ENCODE measurements around the gene TMTC1. TPM values are rescaled to one million over a fixed set of nuclear protein-coding genes. Genes with fewer than 3 reads are reported as not detected.
A peak's percentile ranks its signal among the peaks of the same experiment; 100 is the strongest.

TMTC1 gene
- total RNA-seq, 1 donor from 2014 or later: 24.8 TPM

DNA sequence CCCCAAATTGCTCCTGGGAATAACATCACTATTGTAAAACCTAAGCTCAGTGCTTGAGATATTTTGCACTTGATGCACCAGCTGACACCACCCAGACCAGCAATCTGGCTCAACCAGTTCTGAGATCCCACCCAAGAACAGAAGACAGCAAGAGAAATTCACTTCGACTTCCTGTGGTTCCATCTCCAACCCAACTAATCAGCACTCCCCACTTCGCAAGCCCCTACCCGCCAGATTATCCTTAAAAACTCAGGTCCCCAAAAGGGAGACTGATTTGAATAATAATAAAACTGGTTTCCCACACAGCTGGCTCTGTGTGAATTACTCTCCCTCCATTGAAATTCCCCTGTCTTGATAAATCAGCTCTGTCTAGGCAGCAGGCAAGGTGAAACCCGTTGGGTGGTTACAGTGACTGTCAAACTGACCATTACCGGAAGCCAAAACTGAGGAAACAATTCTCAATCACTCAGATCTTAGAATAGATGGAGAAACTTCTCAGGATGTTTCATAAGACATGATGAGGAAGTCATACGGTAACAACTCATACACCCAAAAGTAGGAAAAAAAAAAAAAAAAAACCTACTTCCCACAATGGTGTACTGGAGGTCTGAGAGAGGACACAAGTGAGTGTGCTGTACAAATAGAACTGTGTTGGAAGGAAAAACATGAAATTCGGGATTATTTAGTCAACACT lies 92.4 kb downstream of the TMTC1 start:
- Histone ChIP-seq H3K27me3 (ENCODE audit: low read depth) (no peaks in the 10 kb centered on the region), H3K9me3 (no peaks in the 10 kb centered on the region), H3K27ac (no peak overlapping the region), H3K36me3 (no peaks in the 10 kb centered on the region), H3K4me1 (no peaks in the 10 kb centered on the region), H3K4me3 (no peak overlapping the region)
- no peak for DNase-seq
- intact Hi-C loops (cut with DNase I): no loop called here
- ATAC-seq: peak in 1 of 2 donors; percentile 53
- TF ChIP-seq, protein P1, sequence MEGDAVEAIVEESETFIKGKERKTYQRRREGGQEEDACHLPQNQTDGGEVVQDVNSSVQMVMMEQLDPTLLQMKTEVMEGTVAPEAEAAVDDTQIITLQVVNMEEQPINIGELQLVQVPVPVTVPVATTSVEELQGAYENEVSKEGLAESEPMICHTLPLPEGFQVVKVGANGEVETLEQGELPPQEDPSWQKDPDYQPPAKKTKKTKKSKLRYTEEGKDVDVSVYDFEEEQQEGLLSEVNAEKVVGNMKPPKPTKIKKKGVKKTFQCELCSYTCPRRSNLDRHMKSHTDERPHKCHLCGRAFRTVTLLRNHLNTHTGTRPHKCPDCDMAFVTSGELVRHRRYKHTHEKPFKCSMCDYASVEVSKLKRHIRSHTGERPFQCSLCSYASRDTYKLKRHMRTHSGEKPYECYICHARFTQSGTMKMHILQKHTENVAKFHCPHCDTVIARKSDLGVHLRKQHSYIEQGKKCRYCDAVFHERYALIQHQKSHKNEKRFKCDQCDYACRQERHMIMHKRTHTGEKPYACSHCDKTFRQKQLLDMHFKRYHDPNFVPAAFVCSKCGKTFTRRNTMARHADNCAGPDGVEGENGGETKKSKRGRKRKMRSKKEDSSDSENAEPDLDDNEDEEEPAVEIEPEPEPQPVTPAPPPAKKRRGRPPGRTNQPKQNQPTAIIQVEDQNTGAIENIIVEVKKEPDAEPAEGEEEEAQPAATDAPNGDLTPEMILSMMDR (IDR thresholded peaks at IDR 0.05): no peak

- Histone ChIP-seq H3K27ac (no peak overlapping the region), H3K4me1 (no peaks in the 10 kb centered on the region), H3K9me3 (no peaks in the 10 kb centered on the region), H3K36me3 (no peaks in the 10 kb centered on the region), H3K4me3 (no peak overlapping the region), H3K27me3 (ENCODE audit: low read depth) (no peaks in the 10 kb centered on the region)
- intact Hi-C loops (cut with DNase I): no loop called here
- ATAC-seq (no peak), DNase-seq (no peak)
- TF ChIP-seq, protein P1 (IDR thresholded peaks at IDR 0.05): no peak
Observed at GRCh38 chr12:29690728-29691127, 93.0 kb downstream of the TMTC1 start.

DNA sequence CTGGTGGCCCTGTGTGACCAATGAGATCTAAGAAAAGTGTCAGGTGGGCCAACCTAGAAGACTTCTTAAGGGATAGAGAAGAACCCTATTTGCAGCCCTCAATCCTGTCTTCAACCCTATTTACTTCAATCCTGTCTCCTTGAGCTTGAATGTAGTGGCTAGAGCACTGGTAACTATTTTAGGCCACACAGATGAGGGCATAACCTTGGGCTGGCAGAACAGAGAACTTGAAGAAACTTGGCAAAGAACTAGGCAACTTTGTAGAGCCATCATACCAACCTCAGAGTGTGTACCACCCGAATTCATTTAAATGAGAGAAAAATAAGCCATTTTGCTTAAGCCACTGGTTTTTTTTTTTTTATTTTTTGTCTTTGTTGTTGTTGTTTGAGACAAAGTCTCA lies 94.8 kb downstream of the TMTC1 start:
- Histone ChIP-seq H3K4me3 (no peak overlapping the region), H3K4me1 (no peaks in the 10 kb centered on the region), H3K9me3 (no peaks in the 10 kb centered on the region), H3K36me3 (no peaks in the 10 kb centered on the region), H3K27me3 (ENCODE audit: low read depth) (no peaks in the 10 kb centered on the region), H3K27ac (no peak overlapping the region)
- DNase-seq (no peak), ATAC-seq (no peak)
- TF ChIP-seq, protein P1 (IDR thresholded peaks at IDR 0.05): no peak
- intact Hi-C loops (cut with DNase I): no loop called here

- ATAC-seq: no peak
Observed at GRCh38 chr12:29682088-29682487, 101.7 kb downstream of the TMTC1 start.

GRCh38 chr12:29681370-29681769 lies 102.4 kb downstream of the TMTC1 start:
- no peak for DNase-seq
- Histone ChIP-seq H3K9me3 (no peaks in the 10 kb centered on the region), H3K4me3 (no peak overlapping the region), H3K4me1 (no peaks in the 10 kb centered on the region), H3K27ac (no peak overlapping the region), H3K27me3 (ENCODE audit: low read depth) (no peaks in the 10 kb centered on the region), H3K36me3 (no peaks in the 10 kb centered on the region)
- no peak for ATAC-seq
- TF ChIP-seq, protein P1 (IDR thresholded peaks at IDR 0.05): no peak
- intact Hi-C loops (cut with DNase I): no loop called here

More at GRCh38 chr12:29682088-29682487, 101.7 kb downstream of the TMTC1 start:
- Histone ChIP-seq H3K36me3 (no peaks in the 10 kb centered on the region), H3K27ac (no peak overlapping the region), H3K4me3 (no peak overlapping the region), H3K27me3 (ENCODE audit: low read depth) (no peaks in the 10 kb centered on the region), H3K9me3 (no peaks in the 10 kb centered on the region), H3K4me1 (no peaks in the 10 kb centered on the region)
- no peak for DNase-seq
- intact Hi-C loops (cut with DNase I): no loop called here
- TF ChIP-seq, protein P1 (IDR thresholded peaks at IDR 0.05): no peak

Measured in lower lobe of right lung (tissue), 2 donors.